NCI-H226 (cell line): ENCODE results near the gene QSOX2.

Experiments
- DNase-seq: peaks from one replicate; pipeline ENCODE4 v3.0.0-alpha.2; 2015

Gene QSOX2

GRCh38 chr9:136245219-136246150 lies at the start of gene QSOX2:
QSOX2 (minus strand) TSS chr9:136245812; CDS start chr9:136245803, 9 bp downstream.
- DNase-seq = peak; percentile 47

- DNase-seq = no peak
These were observed 49.4 kb upstream of the QSOX2 start for GRCh38 chr9:136295055-136295454.

- no peak for DNase-seq
These were observed 48.8 kb upstream of the QSOX2 start for GRCh38 chr9:136294437-136294836.

- DNase-seq = no peak
These were observed 48.0 kb upstream of the QSOX2 start for GRCh38 chr9:136293476-136294077.

- DNase-seq = no peak
These were observed 47.2 kb upstream of the QSOX2 start for GRCh38 chr9:136292591-136293448.

- no peak for DNase-seq
These were observed 46.5 kb upstream of the QSOX2 start for GRCh38 chr9:136292026-136292538.

- DNase-seq = no peak
These were observed 45.9 kb upstream of the QSOX2 start for GRCh38 chr9:136291306-136292025.

- no peak for DNase-seq
These were observed 44.9 kb upstream of the QSOX2 start for GRCh38 chr9:136290508-136291000.

GRCh38 chr9:136289651-136290507 lies 44.3 kb upstream of the QSOX2 start:
- no peak for DNase-seq

- DNase-seq = no peak
These were observed 42.5 kb upstream of the QSOX2 start for GRCh38 chr9:136287960-136288753.

GRCh38 chr9:136286987-136287379 lies 41.4 kb upstream of the QSOX2 start:
- no peak for DNase-seq

GRCh38 chr9:136286359-136286986 lies 40.9 kb upstream of the QSOX2 start:
- no peak for DNase-seq

GRCh38 chr9:136285501-136286358 lies 40.1 kb upstream of the QSOX2 start:
- no peak for DNase-seq

- DNase-seq = no peak
These were observed 39.3 kb upstream of the QSOX2 start for GRCh38 chr9:136284951-136285350.

- no peak for DNase-seq
These were observed 38.7 kb upstream of the QSOX2 start for GRCh38 chr9:136284311-136284710.

GRCh38 chr9:136283291-136284235 lies 38.0 kb upstream of the QSOX2 start:
- DNase-seq = peak; percentile 25

GRCh38 chr9:136282272-136282861 lies 36.8 kb upstream of the QSOX2 start:
- no peak for DNase-seq
